NB4 (cell line): Measurements from ENCODE around the gene GLRX.

Source experiments
- MYC ChIP-seq: IDR thresholded peaks from 2 replicates; pipeline ENCODE4 v1.6.1; 2011; ENCODE audit warnings: low read depth, low read length
- POLR2A ChIP-seq: IDR thresholded peaks from 2 replicates; pipeline ENCODE4 v1.6.1; 2011; ENCODE audit warnings: mild to moderate bottlenecking; ENCODE audit not compliant: insufficient read length; ENCODE audit errors: extremely low read depth
- TF ChIP-seq, protein P1 (sequence below): IDR thresholded peaks from one replicate; pipeline ENCODE4 v1.5.1; 2012; ENCODE audit warnings: low read depth, low read length

DNA sequence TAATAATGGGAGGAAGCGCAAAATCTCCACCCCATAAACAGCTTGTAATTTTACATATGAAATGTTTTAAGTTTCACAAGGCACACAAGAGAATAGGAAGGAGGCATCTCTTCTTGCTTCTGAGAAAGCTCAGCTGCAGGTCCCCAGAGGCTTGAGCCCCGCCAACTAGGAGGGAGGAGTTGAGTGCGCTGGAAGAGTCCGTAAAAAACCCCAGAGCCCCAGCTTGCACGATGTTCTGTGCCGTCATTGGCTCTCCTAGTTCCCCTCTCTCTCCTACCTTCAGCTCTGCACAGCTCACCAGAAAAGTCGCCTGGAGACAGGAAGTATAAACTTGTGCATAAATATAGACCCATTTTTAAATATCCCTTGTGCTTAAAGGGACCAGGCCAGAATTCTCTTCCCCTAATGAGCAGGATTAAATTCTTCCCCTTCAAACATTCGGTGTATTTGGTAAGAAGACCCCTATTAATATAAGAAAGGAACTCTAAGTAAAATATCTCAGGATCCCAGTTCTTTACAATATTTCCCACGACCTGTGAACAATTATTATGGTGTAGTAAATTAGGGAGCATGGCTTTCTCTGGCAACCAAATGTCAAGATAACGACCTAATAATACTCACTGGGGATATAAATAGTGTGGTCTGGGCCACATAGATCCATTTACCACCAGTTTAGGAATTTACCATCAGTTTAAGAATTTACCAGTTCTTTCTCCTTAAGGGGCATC lies 13.7 kb downstream of the GLRX start:
- TF ChIP-seq, protein P1, sequence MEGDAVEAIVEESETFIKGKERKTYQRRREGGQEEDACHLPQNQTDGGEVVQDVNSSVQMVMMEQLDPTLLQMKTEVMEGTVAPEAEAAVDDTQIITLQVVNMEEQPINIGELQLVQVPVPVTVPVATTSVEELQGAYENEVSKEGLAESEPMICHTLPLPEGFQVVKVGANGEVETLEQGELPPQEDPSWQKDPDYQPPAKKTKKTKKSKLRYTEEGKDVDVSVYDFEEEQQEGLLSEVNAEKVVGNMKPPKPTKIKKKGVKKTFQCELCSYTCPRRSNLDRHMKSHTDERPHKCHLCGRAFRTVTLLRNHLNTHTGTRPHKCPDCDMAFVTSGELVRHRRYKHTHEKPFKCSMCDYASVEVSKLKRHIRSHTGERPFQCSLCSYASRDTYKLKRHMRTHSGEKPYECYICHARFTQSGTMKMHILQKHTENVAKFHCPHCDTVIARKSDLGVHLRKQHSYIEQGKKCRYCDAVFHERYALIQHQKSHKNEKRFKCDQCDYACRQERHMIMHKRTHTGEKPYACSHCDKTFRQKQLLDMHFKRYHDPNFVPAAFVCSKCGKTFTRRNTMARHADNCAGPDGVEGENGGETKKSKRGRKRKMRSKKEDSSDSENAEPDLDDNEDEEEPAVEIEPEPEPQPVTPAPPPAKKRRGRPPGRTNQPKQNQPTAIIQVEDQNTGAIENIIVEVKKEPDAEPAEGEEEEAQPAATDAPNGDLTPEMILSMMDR, result no peak
- no peak for TF ChIP-seq POLR2A
- TF ChIP-seq MYC, result no peak
